SKM-1 (cell line): Measurements from ENCODE around the gene FAM180A.
"Not testable (repeated sequence)": the region's sequence is repeated elsewhere in the genome, so short reads cannot be mapped to it uniquely, and the experiment has no call there.

Source experiments
- DNase-seq: peaks from one replicate; lab custom pipeline; 2025; ENCODE audit not compliant: unreplicated experiment; lab: John Stamatoyannopoulos, UW

FAM180A gene

GRCh38 chr7:135742371-135742770 is 6.2 kb downstream of the FAM180A start:
- no peak for DNase-seq

- no peak for DNase-seq
Measured at GRCh38 chr7:135741905-135742304, 6.7 kb downstream of the FAM180A start.

- DNase-seq, result no peak
Measured at GRCh38 chr7:135740889-135741288, 7.7 kb downstream of the FAM180A start.

- not testable (repeated sequence) for DNase-seq
Measured at GRCh38 chr7:135737306-135737647, 11.3 kb downstream of the FAM180A start.

- DNase-seq, result no peak
Measured at GRCh38 chr7:135736586-135737305, 11.9 kb downstream of the FAM180A start.

GRCh38 chr7:135734343-135734689 is 14.3 kb downstream of the FAM180A start:
- DNase-seq, result no peak

- DNase-seq, result no peak
Measured at GRCh38 chr7:135733603-135734342, 14.8 kb downstream of the FAM180A start.

- no peak for DNase-seq
Measured at GRCh38 chr7:135731131-135731530, 17.5 kb downstream of the FAM180A start.

GRCh38 chr7:135729230-135729629 is 19.4 kb downstream of the FAM180A start:
- DNase-seq, result no peak

GRCh38 chr7:135728136-135728669 is 20.4 kb downstream of the FAM180A start, which contains the start of gene SLC13A4:
Gene SLC13A4, minus strand, starts transcription at chr7:135728186. Its CDS starts 690 bp downstream, at chr7:135727496.
- DNase-seq, result no peak

GRCh38 chr7:135726911-135727673 is 21.5 kb downstream of the FAM180A start:
- DNase-seq, result no peak

- no peak for DNase-seq
Measured at GRCh38 chr7:135726276-135726788, 22.3 kb downstream of the FAM180A start.

GRCh38 chr7:135723411-135723810 is 25.2 kb downstream of the FAM180A start:
- DNase-seq, result no peak

- DNase-seq, result no peak
Measured at GRCh38 chr7:135721198-135721820, 27.3 kb downstream of the FAM180A start.

- no peak for DNase-seq
Measured at GRCh38 chr7:135719688-135720087, 28.9 kb downstream of the FAM180A start.

- no peak for DNase-seq
Measured at GRCh38 chr7:135718794-135719437, 29.7 kb downstream of the FAM180A start.

GRCh38 chr7:135718219-135718618 is 30.4 kb downstream of the FAM180A start:
- no peak for DNase-seq

GRCh38 chr7:135717693-135718092 is 30.9 kb downstream of the FAM180A start:
- DNase-seq, result no peak

- DNase-seq, result no peak
Measured at GRCh38 chr7:135716677-135717238, 31.9 kb downstream of the FAM180A start.

- DNase-seq, result no peak
Measured at GRCh38 chr7:135715673-135716072, 32.9 kb downstream of the FAM180A start.
